ENCODE measurements around the gene MYBPC1. TPM values are rescaled to one million over a fixed set of nuclear protein-coding genes. Genes with fewer than 3 reads are reported as not detected.
"Not testable (repeated sequence)": the region's sequence is repeated elsewhere in the genome, so short reads cannot be mapped to it uniquely, and the experiment has no call there.

The MYBPC1 gene
- total RNA-seq, 2 donors from 2014 or later: 0.49 to 1.5 TPM

- Histone ChIP-seq H3K4me3 (no peak overlapping the region), H3K27ac (no peak overlapping the region), H3K27me3 (replicated peaks; ENCODE audit: insufficient read depth) (no peaks in the 10 kb centered on the region), H3K9me3 (no peaks in the 10 kb centered on the region), H3K36me3 (peaks cover 11% of the 10 kb centered on the region), H3K4me1 (ENCODE audit: control insufficient read depth in 1 of 2, low read depth in 2 of 2) (no peaks in the 10 kb centered on the region)
- DNase-seq (ENCODE audit: low spot score): no peak
- no peak for TF ChIP-seq CTCF (IDR thresholded peaks at IDR 0.05)
- ATAC-seq (ENCODE audit: insufficient number of reproducible peaks, low FRiP score, low read depth): no peak
Measured at GRCh38 chr12:101732318-101732717, 137.5 kb downstream of the MYBPC1 start.

- Histone ChIP-seq H3K27me3 (replicated peaks; ENCODE audit: insufficient read depth) (no peaks in the 10 kb centered on the region), H3K4me1 (ENCODE audit: control insufficient read depth in 1 of 2, low read depth in 2 of 2) (no peaks in the 10 kb centered on the region), H3K27ac (no peak overlapping the region), H3K9me3 (no peaks in the 10 kb centered on the region), H3K4me3 (no peak overlapping the region), H3K36me3 (peaks cover 11% of the 10 kb centered on the region)
- no peak for ATAC-seq (ENCODE audit: insufficient number of reproducible peaks, low FRiP score, low read depth)
- TF ChIP-seq CTCF (IDR thresholded peaks at IDR 0.05): no peak
- DNase-seq (ENCODE audit: low spot score): no peak
Measured at GRCh38 chr12:101733166-101733565, 138.4 kb downstream of the MYBPC1 start.

GRCh38 chr12:101734482-101734881 lies 139.7 kb downstream of the MYBPC1 start:
- not testable (repeated sequence) for ATAC-seq (ENCODE audit: insufficient number of reproducible peaks, low FRiP score, low read depth); H3K4me3 ChIP-seq; H3K27me3 ChIP-seq (replicated peaks; ENCODE audit: insufficient read depth); H3K27ac ChIP-seq; H3K9me3 ChIP-seq; DNase-seq (ENCODE audit: low spot score); H3K4me1 ChIP-seq (ENCODE audit: control insufficient read depth in 1 of 2, low read depth in 2 of 2)
- peaks cover 14% of the 10 kb centered on the region for H3K36me3 ChIP-seq

Other genes with a start within 250 kb of the MYBPC1 start
- 10 to 100 TPM; 56.1 to 58.5 TPM for gene ARL1, start 187.2 kb upstream of the MYBPC1 start, total RNA-seq
- not detected for gene SPIC, start 119.6 kb upstream of the MYBPC1 start, total RNA-seq
- gene CHPT1, start 102.7 kb downstream of the MYBPC1 start, total RNA-seq: 10 to 100 TPM; 47.6 to 64.2 TPM
- gene SYCP3, start 144.5 kb downstream of the MYBPC1 start, total RNA-seq: not detected
- 10 to 100 TPM; 24.0 to 28.3 TPM for gene GNPTAB, start 236.0 kb downstream of the MYBPC1 start, total RNA-seq